Esophagus muscularis mucosa (tissue), 4 donors: ENCODE data around the gene MOB3B. TPM values are rescaled to one million over a fixed set of nuclear protein-coding genes. Genes with fewer than 3 reads are reported as not detected.

ENCODE experiments used
- DNase-seq: peaks from one replicate; pipeline ENCODE4 v3.0.0-alpha.2; 2017; ENCODE audit errors: extremely low spot score
- H3K27ac ChIP-seq, 4 donors: fragments of 200-600 bp; sonication (generic); replicated peaks in 1 of 4; 1 replicate in 3 of 4; 2 replicates in 1 of 4; pipeline ENCODE4 v1.5.1; 2016 to 2019; ENCODE audit warnings: mild to moderate bottlenecking in 1 of 4
- H3K27me3 ChIP-seq, 4 donors: fragments of 200-600 bp; sonication (generic); one replicate each; pipeline versions ENCODE4 v1.5.1 to v1.6.0; 2016 to 2019
- H3K36me3 ChIP-seq, 4 donors: fragments of 200-600 bp; sonication (generic); one replicate each; pipeline ENCODE4 v1.5.1; 2016 to 2019
- H3K4me1 ChIP-seq, 4 donors: fragments of 200-600 bp; sonication (generic); one replicate each; pipeline ENCODE4 v1.5.1; 2016 to 2019
- H3K4me3 ChIP-seq, 4 donors: fragments of 200-600 bp; sonication (generic); 1 replicate in 2 of 4; 2 replicates in 2 of 4; pipeline ENCODE4 v1.5.1; 2016 to 2019; ENCODE audit warnings: mild to moderate bottlenecking in 4 of 4, moderate library complexity in 1 of 4
- H3K9me3 ChIP-seq, 4 donors: fragments of 200-600 bp; sonication (generic); 1 replicate in 3 of 4; 2 replicates in 1 of 4; pipeline ENCODE4 v1.5.1; 2016 to 2019
- CTCF ChIP-seq, 3 experiments: fragments of 200-600 bp in 2 of 3; fragments of 450-650 bp in 1 of 3; sonication (generic) in 2 of 3; IDR thresholded peaks; one replicate each; pipeline ENCODE4 v1.5.1; 2017 to 2019; ENCODE audit warnings: antibody characterized with exemption in 3 of 3, mild to moderate bottlenecking in 2 of 3, moderate library complexity in 1 of 3
- EP300 ChIP-seq: sonication (generic); formaldehyde crosslinking; IDR thresholded peaks from one replicate; pipeline ENCODE4 v1.6.1; 2017; ENCODE audit warnings: antibody characterized with exemption
- POLR2A ChIP-seq: fragments of 450-650 bp; IDR thresholded peaks from one replicate; pipeline ENCODE4 v1.6.1; 2017; ENCODE audit warnings: antibody characterized with exemption, moderate library complexity, mild to moderate bottlenecking, low read depth
- POLR2AphosphoS5 ChIP-seq, 2 donors: sonication (generic); formaldehyde crosslinking; IDR thresholded peaks; one replicate each; pipeline ENCODE4 v1.6.1; 2017; ENCODE audit warnings: antibody characterized with exemption in 2 of 2
- WGBS: methylation state at CpG from one replicate; pipeline ENCODE4 v1.1.5; 2018; 5-methylcytosine and 5-hydroxymethylcytosine counted together
- intact Hi-C: fragments of 100-400 bp; cut with DNase I; formaldehyde crosslinking; loops from one replicate; pipeline ENCODE4 v1.15.1; 2023
- total RNA-seq, 4 donors: library from RNA; depleted of rRNA; stranded (reverse); fragments of >200 nt; gene quantifications; one replicate each; pipeline versions ENCODE4 v1.1.0 to v1.2.1, GENCODE V29; 2016

Gene MOB3B
- total RNA-seq, 4 donors from 2014 or later, result 7.6 to 11.6 (median 9.5) TPM

GRCh38 chr9:27297050-27297449, 232.6 kb downstream of the MOB3B start, which contains the start of gene EQTN:
Gene EQTN, minus strand, starts transcription at chr9:27297150. Its CDS starts 95 bp downstream, at chr9:27297055.
- TF ChIP-seq POLR2AphosphoS5 (IDR thresholded peaks at IDR 0.05) (no peak), CTCF (IDR thresholded peaks at IDR 0.05) (no peak), EP300 (no peak), POLR2A (no peak)
- WGBS, result 81% methylated on average over 7 of the region's 7 CpGs
- DNase-seq, result no peak
- H3K4me1 ChIP-seq, result no peaks in the 10 kb centered on the region
- no peaks in the 10 kb centered on the region for H3K9me3 ChIP-seq
- no peak within 1 kb of the TSS for H3K4me3 ChIP-seq
- no peaks in the 10 kb centered on the region for H3K36me3 ChIP-seq
- intact Hi-C loops, result no loop called here
- H3K27me3 ChIP-seq, result no peaks in the 10 kb centered on the region
- H3K27ac ChIP-seq, result no peak within 1 kb of the TSS

- intact Hi-C loops, result no loop called here
- H3K4me1 ChIP-seq, result no peaks in the 10 kb centered on the region
Observed at GRCh38 chr9:27293996-27294395, 235.6 kb downstream of the MOB3B start.

GRCh38 chr9:27292659-27293405, 236.8 kb downstream of the MOB3B start:
- DNase-seq, result no peak
- Histone ChIP-seq H3K27ac (no peak overlapping the region), H3K36me3 (no peaks in the 10 kb centered on the region), H3K27me3 (no peaks in the 10 kb centered on the region), H3K9me3 (no peaks in the 10 kb centered on the region), H3K4me3 (no peak overlapping the region), H3K4me1 (no peaks in the 10 kb centered on the region)
- WGBS, result 58% methylated on average over 7 of the region's 7 CpGs
- TF ChIP-seq POLR2A (no peak), EP300 (no peak)
- intact Hi-C loops, result no loop called here

More at GRCh38 chr9:27293996-27294395, 235.6 kb downstream of the MOB3B start:
- no peaks in the 10 kb centered on the region for H3K36me3 ChIP-seq
- WGBS, result 65% methylated on average over 2 of the region's 2 CpGs
- H3K9me3 ChIP-seq, result no peaks in the 10 kb centered on the region
- TF ChIP-seq EP300 (no peak), POLR2AphosphoS5 (IDR thresholded peaks at IDR 0.05) (no peak), POLR2A (no peak), CTCF (IDR thresholded peaks at IDR 0.05) (no peak)
- no peak overlapping the region for H3K4me3 ChIP-seq
- no peaks in the 10 kb centered on the region for H3K27me3 ChIP-seq
- no peak for DNase-seq
- H3K27ac ChIP-seq, result no peak overlapping the region

- intact Hi-C loops, result no loop called here
- 92% methylated on average over 8 of the region's 8 CpGs for WGBS
Observed at GRCh38 chr9:27291292-27291691, 238.3 kb downstream of the MOB3B start.

GRCh38 chr9:27282269-27282668, 247.3 kb downstream of the MOB3B start:
- H3K27me3 ChIP-seq, result no peaks in the 10 kb centered on the region
- H3K27ac ChIP-seq, result no peak overlapping the region
- H3K36me3 ChIP-seq, result no peaks in the 10 kb centered on the region
- peaks cover 0 to 7% (median 0%) of the 10 kb centered on the region in 4 donors for H3K4me1 ChIP-seq
- intact Hi-C loops, result no loop called here
- no peaks in the 10 kb centered on the region for H3K9me3 ChIP-seq
- no peak for DNase-seq
- 95% methylated on average over 7 of the region's 7 CpGs for WGBS
- no peak overlapping the region for H3K4me3 ChIP-seq
- TF ChIP-seq POLR2A, result no peak

More at GRCh38 chr9:27291292-27291691, 238.3 kb downstream of the MOB3B start:
- Histone ChIP-seq H3K36me3 (no peaks in the 10 kb centered on the region), H3K4me3 (no peak overlapping the region), H3K27me3 (no peaks in the 10 kb centered on the region), H3K9me3 (no peaks in the 10 kb centered on the region), H3K27ac (no peak overlapping the region), H3K4me1 (no peaks in the 10 kb centered on the region)
- DNase-seq, result no peak
- TF ChIP-seq POLR2A (no peak), POLR2AphosphoS5 (IDR thresholded peaks at IDR 0.05) (no peak), EP300 (no peak), CTCF (IDR thresholded peaks at IDR 0.05) (no peak)

GRCh38 chr9:27280860-27281259, 248.8 kb downstream of the MOB3B start:
- TF ChIP-seq EP300, result no peak
- TF ChIP-seq POLR2A, result no peak
- TF ChIP-seq POLR2AphosphoS5 (IDR thresholded peaks at IDR 0.05), result no peak
- Histone ChIP-seq H3K27me3 (no peaks in the 10 kb centered on the region), H3K4me3 (peak overlapping the region in 1 of 4 donors; percentile 7), H3K36me3 (no peaks in the 10 kb centered on the region), H3K27ac (no peak overlapping the region), H3K9me3 (no peaks in the 10 kb centered on the region), H3K4me1 (peaks cover 0 to 15% (median 7%) of the 10 kb centered on the region in 4 donors)
- WGBS, result 40% methylated on average over 5 of the region's 5 CpGs
- intact Hi-C loops, result no loop called here
- no peak for DNase-seq
